Fibroblast of peridontal ligament (primary cell): ENCODE results near the gene MCM8.

ENCODE experiments used
- DNase-seq: peaks from one replicate; pipeline ENCODE4 v3.0.0-alpha.2; 2010; ENCODE audit errors: extremely low read depth

Gene MCM8

DNA sequence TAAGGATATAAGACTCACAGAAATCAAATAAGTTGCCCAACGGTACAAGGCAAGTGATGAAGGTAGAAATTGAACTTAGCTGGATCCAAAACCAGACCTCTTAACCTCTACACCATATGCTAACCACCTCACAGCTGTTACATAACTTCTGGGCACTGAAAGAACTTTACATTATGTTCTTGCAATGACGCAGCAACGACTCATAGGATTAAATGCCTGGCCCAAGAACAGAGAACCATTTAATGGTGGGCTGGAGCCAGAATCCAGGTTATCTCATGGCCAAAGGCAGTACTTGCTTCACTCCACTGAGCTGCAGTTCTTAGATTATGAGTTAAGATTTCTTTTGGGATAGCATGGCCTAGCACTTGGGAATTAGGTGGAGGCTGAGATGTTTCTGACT is 4.5 kb upstream of the MCM8 start:
- DNase-seq = peak; percentile 65

DNA sequence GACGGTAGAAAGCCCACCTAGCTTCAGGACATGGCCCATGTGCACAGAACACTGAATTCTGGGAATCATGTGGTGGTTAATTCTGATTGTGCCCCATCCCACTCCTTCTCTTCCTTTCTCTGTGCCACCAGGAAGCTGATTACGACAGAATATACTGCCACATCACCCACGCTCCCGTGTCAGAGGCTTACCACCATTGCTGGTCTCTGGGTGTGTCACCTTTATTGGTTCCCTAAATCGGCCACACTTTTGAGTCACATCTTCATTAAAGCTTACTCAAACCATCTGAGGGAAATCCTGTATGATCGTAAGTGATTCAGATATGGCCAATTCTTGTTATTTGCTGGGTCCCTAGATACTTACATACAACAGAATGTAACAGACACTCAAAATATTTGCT is 3.2 kb upstream of the MCM8 start:
- no peak for DNase-seq

DNA sequence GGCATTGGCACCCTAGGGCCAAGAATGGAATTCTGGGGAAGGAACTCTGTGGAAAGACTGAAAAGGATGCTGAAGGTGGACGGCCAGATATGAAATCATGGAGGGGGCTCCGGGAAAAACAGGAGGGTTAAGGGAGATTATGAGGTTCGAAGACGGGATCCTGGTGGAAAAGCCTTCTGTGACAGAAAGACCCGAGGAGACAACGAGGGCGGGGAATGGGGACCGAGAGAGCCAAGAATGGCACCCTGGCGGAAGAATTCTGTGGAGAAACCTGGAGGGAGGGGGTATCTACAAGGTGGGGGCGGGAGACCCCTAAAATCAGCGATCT is 545 bp upstream of the MCM8 start:
- DNase-seq = no peak

DNA sequence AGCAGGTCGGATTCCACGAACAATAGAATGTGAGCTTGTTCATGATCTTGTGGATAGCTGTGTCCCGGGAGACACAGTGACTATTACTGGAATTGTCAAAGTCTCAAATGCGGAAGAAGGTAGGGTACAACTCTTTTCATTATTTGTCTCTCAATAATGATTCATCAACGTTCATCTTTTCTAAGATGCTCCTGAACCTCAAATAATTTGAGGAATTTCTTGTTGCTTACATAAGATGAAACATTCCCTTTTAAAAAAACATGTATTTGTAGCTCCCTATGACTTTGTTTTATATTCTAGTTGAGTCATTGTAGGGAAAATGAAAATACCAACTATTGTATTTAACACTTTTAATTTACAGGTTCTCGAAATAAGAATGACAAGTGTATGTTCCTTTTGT is 17.0 kb downstream of the MCM8 start:
- no peak for DNase-seq

DNA sequence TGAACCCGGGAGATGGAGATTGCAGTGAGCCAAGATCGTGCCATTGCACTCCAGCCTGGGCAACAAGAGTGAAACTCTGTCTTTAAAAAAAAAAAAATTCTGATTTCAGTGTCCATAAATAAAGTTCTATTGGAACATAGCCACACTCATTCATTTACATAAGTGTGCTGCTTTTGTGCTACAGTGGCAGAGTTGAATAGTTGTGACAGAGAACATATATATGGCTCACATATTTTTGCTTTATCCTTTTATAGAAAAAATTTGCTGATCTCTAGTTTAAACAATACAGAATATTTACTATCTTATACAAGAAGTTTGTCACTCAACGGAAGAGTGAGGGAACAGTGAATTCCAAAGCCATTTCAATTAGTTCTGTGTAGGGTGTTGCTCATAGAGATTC is 18.0 kb downstream of the MCM8 start:
- DNase-seq = no peak

DNA sequence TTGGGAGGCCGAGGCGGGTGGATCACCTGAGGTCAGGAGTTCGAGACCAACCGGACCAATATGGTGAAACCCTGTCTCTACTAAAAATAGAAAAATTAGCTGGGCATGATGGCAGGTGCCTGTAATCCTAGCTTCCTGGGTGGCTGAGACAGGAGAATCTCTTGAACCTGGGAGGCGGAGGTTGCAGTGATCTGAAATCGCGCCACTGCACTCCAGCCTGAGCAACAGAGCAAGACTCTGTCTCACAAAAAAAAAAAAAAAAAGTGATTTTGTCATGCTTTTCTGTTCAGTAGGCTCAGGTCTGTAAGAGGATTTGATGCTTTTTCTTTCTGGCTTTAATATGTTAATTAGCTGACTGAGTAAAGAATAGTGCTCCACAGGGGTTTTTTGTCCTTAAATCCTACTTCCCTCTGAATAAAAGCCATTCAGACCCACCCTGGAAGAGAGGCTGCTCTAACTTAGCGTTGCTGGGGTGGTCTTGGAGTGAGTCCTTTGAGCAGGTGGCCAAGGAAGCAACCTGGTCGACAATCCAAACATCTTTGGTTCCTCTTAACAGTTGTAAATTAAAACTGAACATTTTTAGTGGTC is 19.0 kb downstream of the MCM8 start:
- DNase-seq = no peak

DNA sequence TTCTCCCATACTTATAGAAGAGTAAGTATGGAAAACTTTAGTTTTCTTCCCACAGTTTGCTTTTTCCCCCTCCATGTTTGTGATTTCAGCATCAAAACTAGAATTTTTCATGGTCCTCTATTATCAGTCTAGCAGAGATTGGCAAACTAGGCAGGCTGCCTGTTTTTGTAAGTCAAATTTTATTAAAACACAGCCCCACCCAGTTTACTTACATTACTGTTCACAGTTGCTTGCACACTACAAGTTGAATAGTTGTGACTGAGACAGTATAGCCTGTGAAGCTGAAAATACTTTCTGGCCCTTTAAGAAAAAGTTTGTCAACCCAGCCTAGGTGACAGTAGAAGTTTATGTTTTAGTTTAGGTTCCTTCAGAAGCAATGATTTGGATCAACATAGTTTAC is 19.5 kb downstream of the MCM8 start:
- no peak for DNase-seq

DNA sequence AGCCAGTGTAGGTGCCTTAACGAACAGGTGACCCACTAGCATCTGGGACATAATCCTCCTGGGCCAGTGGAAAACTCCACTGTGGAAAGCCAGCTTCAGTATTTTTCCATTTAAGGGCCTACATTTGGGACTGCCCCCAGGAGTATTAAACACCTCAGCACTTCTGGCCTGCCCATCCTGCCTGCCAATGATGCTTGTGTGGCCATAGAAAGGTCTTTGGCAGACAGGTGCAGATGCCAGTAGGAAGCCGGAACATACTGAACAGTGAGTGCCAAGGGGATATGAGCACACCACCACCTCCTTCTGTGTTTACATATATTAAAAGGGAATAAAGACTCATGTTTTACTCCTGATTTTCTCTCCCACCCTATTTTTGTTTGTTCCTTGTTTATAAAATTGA is 19.9 kb downstream of the MCM8 start:
- no peak for DNase-seq

DNA sequence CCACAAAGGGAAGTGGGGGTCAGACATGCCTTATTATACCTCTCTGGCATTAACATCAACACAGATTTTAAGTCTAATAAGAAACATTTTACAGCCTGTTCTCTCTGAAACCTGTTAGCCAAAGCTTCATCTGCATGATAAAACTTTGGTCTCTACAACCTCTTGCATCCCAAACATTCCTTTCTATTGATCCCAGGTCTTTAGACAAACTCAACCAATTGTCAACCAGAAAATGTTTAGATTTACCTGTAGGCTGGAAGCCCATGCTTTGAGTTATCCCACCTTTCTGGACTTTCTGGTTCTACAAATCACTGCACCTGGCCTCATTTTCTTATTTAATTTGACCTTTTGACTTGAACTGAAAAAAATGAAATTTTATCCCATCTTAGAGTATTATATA is 20.8 kb downstream of the MCM8 start:
- DNase-seq = no peak

DNA sequence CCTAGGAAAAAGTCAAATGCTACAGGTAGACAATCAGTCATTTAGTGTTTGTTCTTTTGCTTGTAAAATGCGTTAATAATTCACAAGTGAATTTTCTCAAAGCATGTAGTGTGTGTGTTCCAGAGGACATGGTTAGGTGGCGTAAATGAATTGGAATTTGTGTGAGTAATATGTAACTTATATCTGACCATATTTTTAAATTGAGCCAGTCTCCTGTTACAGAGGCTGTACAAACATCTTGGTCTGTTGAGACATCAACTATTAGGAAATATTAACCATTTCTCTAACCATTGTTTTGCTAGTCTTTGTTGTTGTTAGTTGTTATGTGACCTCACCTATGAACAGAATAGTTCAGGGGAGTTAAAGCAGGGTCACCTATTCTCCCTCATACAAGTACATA is 22.7 kb downstream of the MCM8 start:
- peak; percentile 28 for DNase-seq

DNA sequence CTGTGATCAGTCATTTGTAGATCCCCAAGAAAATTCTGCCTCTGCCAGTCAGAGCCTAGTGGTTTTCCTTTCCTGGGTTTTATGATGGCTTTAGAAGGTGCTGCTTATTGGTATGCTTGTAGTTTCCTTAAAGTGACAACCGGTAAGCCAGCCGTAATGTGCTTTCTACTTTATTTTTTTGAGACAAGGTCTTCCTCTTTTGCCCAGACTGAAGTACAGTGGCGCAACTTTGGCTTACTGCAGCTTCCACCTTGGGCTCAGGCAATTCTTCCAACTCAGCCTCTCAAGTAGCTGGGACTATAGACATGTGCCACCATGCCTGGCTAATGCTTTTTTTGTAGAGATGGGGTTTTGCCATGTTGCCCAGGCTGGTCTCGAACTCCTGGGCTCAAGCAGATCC is 23.5 kb downstream of the MCM8 start:
- DNase-seq = no peak

DNA sequence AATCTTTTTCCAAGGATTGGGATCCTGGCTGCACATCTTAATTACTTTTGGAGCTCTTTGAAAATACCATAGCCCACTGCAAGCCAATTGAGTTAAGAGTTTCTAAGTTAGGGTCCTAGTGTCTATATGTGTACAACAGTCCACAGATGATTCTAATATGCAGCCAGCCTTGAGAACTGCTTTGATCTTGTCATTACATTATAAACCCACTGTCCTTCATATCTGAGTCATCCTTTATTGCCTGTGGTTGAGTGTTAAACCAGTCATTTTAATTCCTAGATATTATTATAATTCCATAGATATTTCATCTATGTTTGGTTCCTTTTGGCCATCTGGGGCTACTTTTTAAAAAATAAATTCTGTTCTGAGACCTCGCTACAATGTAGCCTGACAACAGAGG is 24.1 kb downstream of the MCM8 start:
- no peak for DNase-seq

DNA sequence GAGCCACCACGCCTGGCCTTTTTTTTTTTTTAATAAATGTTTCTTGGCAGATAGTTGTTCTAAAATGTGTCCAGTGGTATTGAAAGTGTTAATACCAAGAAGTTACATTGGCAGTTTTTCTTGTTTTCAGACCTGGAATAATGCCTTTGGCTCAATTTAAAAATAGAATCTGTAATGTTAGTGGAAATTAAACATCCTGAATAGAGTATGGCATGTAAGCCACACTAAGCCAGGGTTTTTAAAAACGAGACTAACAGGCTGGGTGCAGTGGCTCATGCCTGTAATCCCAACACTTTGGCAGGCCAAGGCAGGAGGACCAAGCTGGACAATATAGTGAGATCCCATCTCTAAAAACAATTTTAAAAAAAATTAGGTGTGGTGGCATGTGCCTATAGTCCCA is 25.3 kb downstream of the MCM8 start:
- DNase-seq = no peak

DNA sequence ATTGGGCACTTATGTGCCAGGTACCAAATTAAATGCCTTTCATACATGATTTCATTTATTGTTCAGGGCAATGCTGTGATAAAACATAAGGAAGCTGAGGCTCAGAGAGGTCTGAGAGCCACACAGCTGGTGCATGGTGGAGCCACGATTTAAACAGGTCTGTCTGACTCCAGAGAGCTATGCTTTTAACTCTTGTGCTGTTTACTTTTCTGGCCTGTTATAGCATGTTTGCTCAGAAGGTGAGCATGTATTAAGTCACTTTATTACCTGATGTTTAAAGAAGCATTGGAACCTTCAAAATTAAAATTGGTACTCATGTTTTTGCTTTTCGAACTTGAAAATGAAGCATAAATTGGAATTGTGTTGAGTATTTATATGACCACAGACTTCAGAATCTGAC is 26.8 kb downstream of the MCM8 start:
- DNase-seq = no peak

DNA sequence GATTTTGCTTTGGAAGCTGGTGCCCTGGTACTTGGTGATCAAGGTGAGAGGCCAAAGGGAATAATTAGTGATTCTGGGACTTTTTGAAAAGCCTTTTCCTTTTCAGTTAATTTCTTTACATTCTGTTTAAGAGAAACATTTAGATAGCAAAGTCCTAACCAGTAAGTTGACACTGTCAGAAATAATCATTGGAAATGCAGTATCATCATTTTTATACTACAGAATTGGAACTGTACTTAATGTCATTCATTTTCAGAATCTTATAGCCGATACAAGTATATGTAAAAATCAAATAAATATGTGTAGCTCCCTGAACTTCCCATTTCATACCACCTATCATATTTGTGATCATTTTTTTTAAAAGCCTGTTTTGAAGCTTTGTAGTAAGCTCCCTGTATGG is 27.5 kb downstream of the MCM8 start:
- DNase-seq = no peak

DNA sequence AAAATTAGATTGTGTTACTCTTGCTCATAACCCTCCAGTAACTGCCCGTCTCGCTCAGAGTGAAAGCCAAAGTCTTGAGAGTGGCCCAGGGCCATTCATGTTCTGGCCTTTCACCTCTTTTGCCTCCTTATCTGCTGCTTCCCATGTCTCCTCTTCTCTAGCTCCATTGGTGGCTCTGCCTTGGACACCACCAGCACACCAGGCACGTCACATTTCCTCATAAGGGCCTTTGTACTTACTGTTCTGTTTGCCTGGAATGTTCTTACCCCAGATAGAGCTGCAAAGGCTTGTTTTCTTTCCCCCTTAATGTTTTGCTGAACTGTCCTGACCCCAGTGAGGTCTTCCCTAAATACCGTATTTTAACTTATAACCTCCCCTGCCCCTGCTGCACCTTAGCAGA is 29.3 kb downstream of the MCM8 start:
- no peak for DNase-seq

DNA sequence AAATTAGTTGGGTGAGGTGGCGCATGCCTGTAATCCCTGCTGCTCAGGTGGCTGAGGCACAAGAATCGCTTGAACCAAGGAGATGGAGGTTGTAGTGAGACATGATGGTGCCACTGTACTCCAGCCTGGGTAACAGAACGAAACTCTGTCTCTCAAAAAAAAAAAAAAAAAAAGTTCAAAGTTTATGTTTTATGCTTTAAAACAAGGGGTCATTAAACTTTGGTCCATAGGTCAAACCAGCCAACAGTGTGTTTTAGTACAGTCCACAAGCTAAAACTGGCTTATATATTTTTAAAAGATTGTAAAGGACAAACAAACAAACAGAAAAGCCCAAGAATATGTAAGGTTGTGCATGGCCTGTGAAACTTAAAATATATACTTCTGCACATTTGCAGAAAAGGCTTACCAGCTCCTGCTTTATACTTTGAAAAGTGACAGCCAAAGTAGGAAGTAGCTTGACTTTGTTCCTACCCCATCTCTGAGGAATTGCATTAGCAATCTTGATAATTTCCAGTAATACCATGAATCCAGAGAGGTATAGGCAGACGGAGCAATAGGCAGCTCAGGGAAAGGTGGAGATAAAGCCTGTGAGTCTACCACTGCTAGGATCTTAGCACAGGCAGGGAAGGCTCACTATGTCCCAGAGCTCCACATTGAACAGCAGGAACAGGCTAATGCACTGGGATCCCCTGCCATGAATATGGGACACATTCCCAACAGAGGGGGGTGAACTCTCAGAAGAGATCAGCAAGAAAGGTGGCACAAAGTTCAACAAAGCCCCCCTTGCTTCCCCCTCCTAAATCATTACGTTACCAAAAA is 30.5 kb downstream of the MCM8 start:
- no peak for DNase-seq

DNA sequence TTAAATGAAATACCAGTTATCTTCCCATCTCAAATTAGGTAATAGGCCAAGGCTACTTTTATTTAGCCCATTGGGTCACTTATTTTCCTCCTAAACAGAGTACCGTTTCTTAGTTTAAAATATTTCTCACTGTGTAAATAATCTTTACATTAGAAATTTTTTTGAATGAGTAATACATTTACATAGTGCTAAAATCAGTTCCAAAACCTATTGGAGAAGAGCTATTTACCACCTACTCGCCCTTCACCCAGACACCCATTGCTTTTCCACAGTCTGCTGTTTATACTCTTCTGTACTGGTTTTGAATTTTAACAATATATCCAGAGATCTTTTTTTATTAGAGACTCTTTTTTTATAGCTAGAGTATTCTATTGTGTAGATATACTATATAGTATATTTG is 36.9 kb downstream of the MCM8 start:
- no peak for DNase-seq

DNA sequence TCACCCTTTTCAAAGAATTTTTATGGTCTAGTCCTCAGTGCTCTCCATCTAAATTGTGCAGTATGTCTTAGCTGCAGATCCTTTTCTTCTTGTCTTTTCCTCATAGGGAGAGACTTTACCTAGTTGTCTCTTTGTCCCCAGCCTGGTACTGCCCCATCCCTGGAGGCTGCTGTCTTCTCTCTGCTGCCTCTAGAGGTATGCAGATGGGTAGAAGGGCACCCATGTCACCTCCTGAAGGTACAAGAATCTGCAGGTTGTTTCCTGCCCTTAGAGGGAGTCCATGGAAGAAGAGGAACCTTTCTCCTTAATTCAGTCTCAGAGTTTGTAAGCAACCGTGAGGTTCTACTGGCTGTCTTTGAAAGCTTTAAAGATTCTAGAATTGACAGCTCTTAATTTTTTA is 39.1 kb downstream of the MCM8 start:
- no peak for DNase-seq

DNA sequence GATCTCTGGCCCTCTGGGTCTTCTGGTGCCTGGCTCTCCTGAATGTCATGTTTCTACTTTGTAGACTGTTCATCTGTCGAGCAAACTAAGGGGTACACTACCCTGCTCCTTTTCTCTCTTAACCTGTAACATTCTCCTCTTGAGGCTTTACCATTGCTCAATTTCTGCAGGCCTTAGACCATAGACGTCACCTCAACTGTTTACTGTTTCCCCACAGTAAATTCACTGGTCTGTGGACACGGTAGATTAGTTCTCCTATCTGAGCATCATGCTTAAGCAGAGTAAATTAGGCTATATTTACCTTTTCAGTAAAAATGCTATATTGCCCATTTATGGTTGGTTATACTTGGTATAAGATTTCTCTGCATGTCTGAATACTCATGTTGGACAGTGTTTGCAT is 40.5 kb downstream of the MCM8 start:
- no peak for DNase-seq

DNA sequence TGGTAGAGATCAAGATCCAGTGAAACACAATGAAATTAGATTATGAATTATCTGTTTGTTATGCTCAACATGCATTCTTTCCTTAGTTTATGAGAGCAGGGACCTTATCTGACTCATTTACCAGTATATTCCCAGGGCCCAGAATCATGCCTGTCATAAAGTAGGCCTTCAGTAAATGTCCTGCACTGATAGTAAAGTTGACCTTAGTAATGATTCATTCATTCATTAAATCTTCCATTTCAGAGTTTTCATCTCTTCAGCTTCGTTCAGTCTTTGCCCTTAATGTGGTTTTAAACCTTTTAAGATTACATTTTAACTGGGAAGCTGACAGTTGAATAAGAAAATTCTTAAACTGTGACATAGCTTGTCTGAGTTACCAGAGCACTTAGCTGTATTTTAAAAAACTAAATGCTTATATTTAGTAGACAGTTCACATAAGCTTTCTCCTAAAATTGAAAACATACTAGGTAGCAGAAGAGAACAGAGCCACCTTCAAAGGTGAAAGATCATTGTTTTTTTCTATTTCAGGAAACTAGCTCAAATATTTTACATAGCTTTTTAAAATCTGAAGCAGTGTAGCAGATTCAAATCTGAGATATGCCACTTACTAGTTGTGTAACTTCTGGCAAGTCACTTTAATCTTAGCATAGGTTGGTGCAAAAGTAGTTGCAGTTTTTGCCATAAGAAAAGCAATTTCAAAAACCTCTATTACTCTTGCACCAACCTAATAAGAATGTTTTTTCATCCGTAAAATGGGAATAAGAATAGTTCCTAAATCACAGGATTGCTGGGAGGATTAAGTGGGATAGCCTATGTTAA is 41.4 kb downstream of the MCM8 start:
- DNase-seq = no peak

DNA sequence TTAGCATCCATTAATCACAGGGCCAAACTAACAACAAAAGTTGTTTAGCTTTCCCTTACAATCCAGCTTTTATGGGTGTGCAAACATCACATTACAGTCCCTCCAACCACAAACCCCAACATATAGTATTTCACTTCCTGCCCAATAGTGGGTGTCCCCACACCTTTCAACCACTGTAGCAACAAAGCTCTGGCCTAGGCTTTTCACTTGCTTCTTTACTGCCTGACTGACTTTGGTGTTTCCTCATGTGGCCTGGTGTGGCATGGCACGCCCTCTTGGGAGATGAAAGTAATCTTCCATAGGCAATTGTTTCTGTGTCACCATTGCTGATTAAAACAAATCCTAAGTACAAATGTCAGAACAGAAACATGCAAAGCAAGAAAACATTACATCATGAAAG is 46.3 kb downstream of the MCM8 start:
- no peak for DNase-seq

DNA sequence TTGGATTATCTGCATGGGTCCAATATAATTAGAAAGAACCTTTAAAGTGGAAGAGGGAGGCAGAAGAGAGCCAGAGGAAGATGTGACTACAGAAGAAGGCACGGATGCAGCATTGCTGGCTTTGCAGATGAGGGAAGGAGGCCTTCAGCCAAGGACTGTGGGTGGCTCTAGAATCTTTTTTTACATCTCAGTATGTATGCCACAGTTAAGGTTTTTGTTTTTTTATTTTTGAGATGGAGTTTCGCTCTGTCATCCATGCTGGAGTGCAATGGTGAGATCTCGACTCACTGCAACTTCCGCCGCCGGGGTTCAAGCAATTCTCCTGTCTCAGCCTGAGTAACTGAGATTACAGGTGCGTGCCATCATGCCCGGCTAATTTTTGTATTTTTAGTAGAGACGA is 49.3 kb downstream of the MCM8 start:
- DNase-seq = no peak
